GM12878 (cell line): Measurements from ENCODE around the gene RASAL2.
"Not testable (repeated sequence)": the region's sequence is repeated elsewhere in the genome, so short reads cannot be mapped to it uniquely, and the experiment has no call there.

Source experiments
- ETV6 ChIP-seq, 2 experiments: fragments of 450-650 bp in 1 of 2; IDR thresholded peaks in 1 of 2; conservative IDR thresholded peaks in 1 of 2; 2 replicates each; pipeline ENCODE4 v1.6.1; 2014; ENCODE audit warnings: antibody characterized with exemption in 1 of 2, borderline replicate concordance in 1 of 2, low read depth in 1 of 2, mild to moderate bottlenecking in 1 of 2, moderate library complexity in 1 of 2
- HDAC2 ChIP-seq: fragments of 200-600 bp; sonication (generic); IDR thresholded peaks from 2 replicates; pipeline ENCODE4 v1.6.1; 2017

DNA sequence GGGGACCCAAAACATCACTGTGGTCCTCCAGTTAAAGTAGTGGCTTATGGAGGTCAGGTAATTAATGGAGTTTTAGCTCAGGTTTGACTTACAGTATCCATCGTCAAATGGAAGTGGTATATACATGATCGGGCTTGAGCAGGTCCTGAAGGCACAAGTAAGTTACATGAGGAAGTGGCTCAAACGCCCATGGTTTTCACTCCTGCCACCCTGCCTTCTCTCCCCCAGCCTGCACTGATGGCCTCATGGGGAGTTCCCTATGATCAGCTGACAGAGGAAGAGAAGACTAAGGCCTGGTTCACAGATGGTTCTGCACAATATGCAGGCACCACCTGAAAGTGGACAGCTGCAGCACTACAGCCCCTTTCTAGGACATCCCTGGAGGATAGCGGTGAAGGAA lies 108.2 kb downstream of the RASAL2 start:
- TF ChIP-seq HDAC2; ETV6 (conservative IDR thresholded peaks at IDR 0.05 in 1 of 2, IDR thresholded peaks at IDR 0.05 in 1 of 2; ENCODE audit: borderline replicate concordance in 1 of 2, low read depth in 1 of 2): not testable (repeated sequence)
